ENCODE data around the gene CHMP6.

Gene CHMP6

DNA sequence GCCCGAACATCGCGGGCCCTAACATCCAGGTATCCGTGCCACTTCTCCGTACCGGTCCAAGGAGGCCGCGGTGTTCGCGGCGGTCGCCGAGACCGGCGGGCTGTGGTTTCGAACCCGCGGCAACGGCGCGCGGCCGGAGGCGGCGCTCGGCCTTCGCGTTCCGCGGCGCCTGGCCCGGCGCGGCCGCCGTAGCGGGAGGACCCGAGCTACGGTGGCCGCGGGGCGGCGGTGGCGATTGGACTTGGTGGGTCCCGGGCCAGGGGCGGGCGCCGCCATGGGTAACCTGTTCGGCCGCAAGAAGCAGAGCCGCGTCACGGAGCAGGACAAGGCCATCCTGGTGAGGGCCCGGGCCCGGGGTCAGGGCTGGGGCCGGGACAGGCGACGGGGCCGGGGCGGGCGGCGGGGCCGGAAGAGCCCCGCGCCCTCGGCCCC, at the start of gene CHMP6:
Gene CHMP6 (plus strand): TSS at position 197 of the 432 bp plus-strand sequence. CDS start 78 bp downstream, at position 275.
- no peak for DNase-seq

- no peak for DNase-seq
Observed at GRCh38 chr17:80942423-80943345, 49.0 kb upstream of the CHMP6 start.

- no peak for DNase-seq
Observed at GRCh38 chr17:80943346-80944145, 48.1 kb upstream of the CHMP6 start.

DNA sequence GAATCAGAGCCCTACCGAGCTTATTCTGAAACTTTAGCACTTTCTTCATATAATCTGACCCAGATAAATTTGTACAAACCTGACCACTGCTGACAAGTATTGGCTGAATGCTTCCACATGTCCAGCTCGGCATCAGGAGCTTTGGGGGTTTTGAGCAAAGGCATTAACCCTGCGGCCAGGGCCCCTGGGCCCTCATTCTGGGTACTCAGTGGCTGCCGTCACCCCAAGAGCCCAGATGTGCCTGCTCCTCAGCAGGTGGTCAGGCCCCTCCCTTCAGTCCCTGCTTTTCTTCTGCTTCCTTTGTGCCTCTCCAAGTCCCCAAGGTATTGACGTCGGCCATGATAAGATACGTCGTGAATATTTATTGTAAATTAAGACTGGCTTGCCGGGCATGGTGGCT, 47.3 kb upstream of the CHMP6 start:
- DNase-seq = no peak

DNA sequence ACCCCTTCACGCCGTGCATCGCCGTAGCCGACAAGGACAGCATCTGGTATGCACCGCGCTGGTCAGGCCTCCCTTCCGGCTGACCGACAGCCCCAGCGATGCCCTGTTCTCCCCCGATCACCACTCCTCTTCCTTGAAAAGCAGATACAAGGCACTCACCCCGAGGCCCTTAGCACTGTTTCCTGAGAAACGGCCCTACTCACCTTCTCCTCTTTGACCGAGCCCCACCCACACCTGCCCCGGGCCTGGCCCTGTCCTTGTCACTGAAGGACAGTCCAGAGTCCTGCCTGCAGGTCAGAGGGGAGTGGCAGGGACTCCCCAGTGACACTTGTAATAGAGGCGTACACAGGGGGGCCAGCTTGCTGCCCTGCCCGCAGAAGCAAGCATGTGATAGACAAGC, 45.9 kb upstream of the CHMP6 start:
- DNase-seq = no peak

DNA sequence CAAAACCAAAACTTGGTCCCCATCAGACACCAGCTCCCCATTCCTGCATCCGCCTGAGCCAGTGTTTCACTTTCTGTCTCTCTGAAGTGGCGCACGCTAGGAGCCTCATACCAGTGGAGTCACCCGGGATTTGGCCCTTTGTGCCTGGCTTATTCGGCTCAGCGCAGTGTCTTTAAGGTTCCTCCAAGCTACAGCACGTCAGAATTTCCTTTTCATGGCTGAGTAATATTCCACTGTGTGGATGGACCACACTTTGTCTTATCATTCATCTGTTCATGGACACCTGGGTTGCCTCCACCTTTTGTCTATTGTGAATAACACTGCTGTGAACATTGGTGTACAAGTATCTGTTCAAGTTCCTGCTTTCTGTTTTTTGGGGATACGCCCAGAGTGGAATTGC, 45.2 kb upstream of the CHMP6 start:
- no peak for DNase-seq

- no peak for DNase-seq
Observed at GRCh38 chr17:80947200-80947940, 44.3 kb upstream of the CHMP6 start.

DNA sequence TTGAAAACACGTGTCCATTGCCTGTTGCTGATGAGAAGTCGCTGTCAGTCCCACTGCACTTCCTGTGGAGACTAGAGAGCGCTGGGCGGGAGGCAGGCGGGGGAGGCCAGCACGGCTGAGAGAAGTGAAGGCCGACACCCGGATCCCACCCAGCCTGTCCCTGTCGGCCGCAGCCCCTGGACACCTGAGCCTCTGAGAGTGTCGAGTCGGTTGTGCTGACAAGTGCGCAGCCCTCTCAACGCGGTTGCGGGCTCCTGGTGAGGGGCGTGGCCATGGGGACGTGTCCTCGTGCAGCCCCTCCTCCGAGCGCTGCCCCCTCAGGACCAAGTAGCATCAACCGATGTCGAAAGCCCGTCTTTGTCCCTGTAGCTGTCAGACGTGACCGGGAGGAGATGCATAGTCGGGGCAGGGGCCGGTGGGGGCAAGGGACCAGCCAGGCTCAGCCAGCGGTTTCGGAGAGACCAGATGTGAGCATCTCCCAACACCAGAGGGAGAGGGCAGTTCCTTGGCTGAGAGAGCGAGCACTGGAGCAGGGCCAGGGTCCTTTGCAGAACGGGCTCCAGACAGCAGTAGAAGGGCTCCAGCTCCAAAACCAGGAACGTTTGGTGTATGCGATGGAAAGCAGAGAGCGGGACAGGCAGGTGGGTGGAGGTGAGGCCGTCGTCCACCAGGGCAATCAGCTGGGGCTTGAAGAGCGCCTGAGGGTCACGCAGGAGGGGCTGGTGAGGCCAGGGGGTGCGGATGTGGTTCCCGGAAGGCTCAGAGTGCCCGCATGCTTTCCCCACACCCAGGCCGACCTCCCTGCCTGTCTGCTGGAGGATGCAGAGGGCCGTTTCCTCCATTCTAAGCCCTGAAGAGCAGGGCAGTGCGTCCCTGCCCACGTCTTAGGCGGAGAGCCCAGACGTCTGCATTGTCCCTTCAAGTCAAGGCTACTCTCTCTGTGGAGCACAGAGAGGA, 43.3 kb upstream of the CHMP6 start:
- no peak for DNase-seq

DNA sequence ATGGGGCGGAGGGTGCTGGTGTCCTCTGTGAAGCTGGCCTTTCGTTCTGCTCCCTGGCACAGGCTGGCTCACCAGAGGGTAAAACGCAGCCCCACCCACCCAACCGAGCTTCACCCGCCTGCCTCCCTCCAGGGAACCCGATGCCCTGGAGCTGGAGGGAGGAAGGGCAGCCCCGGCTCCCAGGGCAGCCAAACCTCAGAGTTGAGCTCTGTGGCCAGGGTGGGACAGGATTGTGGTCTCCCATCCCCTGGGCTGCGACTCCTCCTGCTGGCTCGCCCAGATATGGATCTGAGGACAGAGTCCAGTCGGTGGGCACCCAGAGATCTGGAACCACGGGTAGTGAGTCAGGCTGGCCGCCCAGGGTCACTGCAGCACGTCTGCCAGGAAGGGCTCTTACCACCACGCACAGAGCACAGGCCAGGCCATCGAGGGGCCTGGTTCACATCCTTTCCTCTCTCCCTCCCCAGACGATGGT, 42.6 kb upstream of the CHMP6 start:
- no peak for DNase-seq

DNA sequence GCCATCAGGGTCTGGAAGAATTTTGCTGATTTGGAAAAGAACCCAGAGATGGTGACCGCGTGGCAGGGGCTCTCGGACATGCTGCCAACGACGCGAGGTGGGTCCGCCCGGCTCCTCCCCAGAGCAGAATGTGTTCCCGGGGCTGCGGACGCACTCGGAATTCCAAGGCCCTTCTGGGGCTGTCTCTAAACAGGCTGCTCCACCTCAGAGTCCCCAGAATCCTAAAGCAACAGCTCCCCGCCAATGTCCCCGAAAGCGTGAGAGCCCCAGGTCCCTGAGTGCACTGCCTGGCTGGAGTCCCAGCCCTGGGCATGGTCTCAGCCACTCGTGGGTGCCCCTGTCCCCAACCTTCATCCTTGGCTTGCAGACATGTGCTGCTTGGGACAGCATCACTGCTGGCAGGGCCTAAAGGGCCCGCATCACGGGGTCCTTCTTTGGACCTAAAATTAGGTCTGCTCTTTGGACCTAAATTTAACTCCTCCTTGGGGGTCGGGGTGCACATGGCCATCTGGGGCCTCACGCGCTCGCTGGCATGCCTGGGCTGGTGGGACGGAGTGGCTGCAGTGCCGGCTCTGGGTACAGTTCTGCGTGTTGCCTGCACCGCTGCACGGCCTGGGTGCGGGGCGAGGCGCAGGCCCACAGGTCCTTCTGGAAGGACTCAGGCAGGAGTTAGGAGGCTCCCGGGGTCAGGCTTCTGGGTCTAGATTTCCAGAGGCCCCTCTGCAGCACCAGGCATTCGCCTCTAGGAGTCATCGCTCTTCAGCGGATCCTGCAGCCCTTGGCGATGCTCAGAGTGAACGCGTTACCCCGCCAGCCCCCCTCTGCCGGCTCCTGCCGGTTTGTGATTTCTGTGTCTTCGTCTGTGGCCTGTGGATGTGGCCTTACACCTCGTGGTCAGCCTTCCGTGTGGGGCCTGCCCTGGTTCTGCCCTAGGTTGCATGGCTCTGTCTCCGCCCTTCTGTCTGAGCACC, 41.9 kb upstream of the CHMP6 start:
- peak; percentile 38 for DNase-seq

- DNase-seq = no peak
Observed at GRCh38 chr17:80950466-80951120, 41.0 kb upstream of the CHMP6 start.

GRCh38 chr17:80951121-80952090, 40.2 kb upstream of the CHMP6 start:
- DNase-seq = no peak

GRCh38 chr17:80952291-80952690, 39.4 kb upstream of the CHMP6 start:
- DNase-seq = no peak

DNA sequence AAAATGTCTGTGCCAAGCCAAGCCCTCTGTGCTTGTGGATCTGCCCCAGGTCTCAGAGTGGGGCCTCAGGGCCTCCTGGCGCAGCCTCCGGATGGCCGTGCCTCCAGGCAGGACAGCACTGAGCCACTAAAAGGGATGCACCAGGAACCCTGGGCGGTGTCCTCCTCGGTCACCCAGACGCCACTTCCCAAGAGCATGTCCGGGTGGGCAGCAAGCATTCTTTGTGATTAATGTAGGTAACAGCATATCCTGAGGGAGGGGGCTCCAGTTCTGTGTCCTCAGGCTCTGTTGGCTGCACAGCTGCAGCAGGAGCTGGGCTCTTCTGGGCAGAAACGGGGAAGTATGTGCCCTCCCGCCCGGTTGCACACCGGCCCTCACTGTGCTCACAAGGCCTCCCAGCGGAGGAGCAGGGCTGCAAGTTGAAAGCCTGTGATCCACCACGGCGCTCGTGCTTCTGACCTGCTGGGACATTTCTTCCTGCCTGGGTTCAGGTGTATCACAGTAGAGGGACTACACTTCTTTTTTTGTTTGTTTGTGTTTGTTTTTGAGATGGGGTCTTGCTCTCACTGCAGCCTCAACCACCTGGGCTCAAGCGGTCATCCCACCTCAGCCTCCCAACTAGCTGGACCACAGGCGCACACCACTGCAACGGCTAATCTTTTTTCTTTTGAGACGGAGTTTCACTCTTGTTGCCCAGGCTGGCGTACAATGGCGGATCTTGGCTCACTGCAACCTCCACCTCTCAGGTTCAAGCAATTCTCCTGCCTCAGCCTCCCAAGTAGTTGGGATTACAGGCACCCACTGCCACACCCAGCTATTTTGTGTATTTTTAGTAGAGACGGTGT, 37.9 kb upstream of the CHMP6 start:
- DNase-seq = no peak

DNA sequence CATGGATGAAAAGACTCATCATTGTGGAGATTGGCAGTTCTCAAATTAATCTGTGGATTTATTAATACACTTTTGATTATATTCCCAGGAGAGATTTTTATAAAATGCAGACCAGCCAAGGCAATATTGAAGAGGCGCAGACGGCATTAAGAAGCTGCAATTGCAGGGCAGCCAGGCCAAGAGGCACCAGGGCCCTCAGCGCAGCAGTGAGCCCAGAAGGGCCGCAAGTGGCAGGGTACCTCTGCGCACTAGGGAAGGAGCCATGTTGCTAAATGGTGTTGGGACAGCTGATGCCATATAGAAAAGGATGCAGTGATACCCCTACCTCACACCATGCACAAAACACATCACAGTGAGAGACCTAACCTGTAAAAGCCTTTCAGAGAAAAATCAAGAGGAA, 36.6 kb upstream of the CHMP6 start:
- no peak for DNase-seq

GRCh38 chr17:80955671-80956280, 35.9 kb upstream of the CHMP6 start:
- no peak for DNase-seq
